Activated CD8-positive, alpha-beta memory T cell treated with anti-CD3 and anti-CD28 coated beads, Interleukin-2, amount 50 U/mL, for 1 hour (primary cell): Measurements from ENCODE around the gene RAPGEF6.

ENCODE experiments used
- DNase-seq: peaks from one replicate; pipeline ENCODE4 v3.0.0-alpha.2; 2020; ENCODE audit errors: extremely low read depth

RAPGEF6 gene

DNA sequence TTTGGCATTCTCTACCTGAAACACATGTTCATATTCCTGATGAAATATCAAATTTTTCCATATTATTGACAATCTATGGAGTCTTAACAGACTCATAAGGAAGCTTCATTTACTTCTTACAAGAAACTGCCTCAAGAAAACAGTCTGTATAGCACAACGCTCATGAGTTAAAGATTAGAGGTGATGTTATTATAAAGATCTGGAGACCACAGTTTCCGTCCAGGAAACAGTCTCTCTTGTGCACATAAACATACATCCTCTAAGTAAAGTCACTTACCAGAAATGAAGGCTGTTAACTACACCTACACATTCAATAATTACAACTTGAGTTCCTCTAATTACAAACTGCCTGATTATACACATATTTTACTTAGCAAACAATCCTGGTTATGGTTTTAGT is 86.9 kb downstream of the RAPGEF6 start:
- DNase-seq, result no peak

DNA sequence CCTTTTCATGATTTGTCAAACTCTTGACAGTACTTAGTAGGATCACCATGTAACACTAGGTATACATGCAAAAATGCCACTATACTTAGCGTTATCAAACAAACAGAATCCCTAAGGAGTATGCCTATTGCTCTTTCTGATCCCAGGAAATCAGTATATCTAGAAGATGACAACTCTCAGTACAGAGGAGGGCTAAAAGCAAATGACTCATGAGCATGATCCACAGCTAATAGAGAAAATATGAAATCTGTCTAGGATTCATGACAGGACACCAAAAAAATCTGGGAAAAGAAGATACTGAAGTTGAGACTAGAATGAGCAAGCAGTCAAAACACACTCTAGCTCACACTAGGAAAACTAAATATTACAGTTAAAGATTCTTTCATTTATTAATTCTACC is 89.2 kb downstream of the RAPGEF6 start:
- no peak for DNase-seq

GRCh38 chr5:131542723-131543122 is 92.3 kb downstream of the RAPGEF6 start:
- no peak for DNase-seq

GRCh38 chr5:131541762-131542161 is 93.3 kb downstream of the RAPGEF6 start:
- no peak for DNase-seq

DNA sequence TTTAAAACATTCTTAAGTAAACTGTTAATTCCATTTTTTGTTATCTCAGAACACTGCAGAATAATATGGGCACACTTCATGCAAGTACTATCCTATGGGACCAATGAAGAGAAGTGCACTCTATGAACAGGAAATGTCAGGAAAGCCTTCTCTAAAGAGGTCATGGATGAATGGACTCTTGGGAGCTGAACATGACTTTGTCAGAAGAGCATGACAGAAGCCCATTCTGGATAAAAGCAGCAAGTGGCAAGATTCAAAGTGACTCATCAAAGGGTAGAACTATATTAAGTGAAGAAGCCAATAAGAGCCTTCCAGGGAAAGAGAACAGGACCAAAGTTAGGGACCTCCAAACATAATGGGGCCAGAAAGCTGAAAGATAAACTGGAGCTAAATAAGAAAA is 94.0 kb downstream of the RAPGEF6 start:
- DNase-seq, result no peak

DNA sequence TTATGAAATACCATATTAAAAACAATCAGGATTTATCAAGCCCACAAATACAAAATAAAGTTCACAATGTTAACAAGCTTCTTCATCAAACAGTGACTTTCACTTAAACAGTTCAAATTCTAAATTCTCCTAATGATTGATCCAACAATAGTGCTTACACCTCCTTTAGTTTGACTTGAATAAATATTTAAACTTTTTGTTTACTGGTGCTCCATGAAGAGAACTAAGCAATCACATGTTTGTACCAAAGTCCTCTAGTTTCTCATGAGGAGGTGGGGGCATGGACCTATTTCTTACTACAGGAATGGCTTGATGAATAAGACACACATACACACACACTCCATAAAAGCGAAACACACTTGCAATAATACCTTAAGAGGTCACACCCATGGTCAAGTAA is 95.8 kb downstream of the RAPGEF6 start:
- DNase-seq, result no peak

- DNase-seq, result no peak
Observed at GRCh38 chr5:131538177-131538593, 96.8 kb downstream of the RAPGEF6 start.

- DNase-seq, result no peak
Observed at GRCh38 chr5:131536850-131537448, 98.1 kb downstream of the RAPGEF6 start.

DNA sequence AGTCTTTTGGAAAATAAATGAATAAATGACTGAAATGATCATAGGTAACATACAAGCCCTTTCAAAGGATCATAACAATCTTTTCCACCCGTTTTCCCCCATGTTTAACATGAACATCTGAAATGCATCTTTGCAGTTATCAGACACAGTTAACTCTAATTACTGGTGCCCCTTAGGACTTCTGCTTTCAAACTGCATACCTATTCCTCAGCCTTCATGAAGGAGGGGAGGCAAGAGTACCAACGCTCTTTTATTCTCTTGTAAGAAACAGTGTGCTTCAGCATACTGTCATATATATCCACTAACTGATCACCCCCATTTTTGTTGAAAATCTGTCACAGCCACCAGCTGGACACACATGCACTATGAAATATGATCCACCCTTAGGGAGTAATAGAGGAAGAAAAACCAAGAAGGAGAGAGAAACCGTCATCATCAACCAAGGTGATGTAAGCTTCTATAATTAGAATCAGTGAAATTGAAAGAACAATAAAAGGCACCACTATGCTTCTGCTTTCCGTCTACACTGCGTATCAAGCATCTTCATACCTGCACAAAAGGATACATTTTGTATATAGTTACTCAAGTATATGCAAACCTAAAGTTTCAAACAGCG is 98.7 kb downstream of the RAPGEF6 start:
- no peak for DNase-seq

- DNase-seq, result no peak
Observed at GRCh38 chr5:131534974-131535373, 100.1 kb downstream of the RAPGEF6 start.

DNA sequence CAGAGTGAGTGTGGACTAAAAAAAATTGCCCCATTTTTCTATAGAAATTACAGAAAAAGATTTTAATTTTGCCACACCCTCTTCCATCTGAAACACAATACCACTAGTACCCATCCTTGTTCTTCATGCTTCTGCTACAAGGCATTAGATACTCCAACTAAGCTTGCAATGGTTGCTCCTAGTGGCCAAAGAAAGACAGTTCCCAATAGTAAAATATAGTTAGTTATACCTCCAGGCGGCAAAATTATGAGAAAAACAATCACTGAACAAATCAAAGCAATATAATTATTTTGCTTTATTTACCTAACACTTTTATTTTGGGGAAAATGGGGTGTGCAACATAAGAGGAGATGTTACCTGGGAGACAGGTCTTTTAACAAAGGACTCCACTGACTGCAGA is 101.2 kb downstream of the RAPGEF6 start:
- no peak for DNase-seq

DNA sequence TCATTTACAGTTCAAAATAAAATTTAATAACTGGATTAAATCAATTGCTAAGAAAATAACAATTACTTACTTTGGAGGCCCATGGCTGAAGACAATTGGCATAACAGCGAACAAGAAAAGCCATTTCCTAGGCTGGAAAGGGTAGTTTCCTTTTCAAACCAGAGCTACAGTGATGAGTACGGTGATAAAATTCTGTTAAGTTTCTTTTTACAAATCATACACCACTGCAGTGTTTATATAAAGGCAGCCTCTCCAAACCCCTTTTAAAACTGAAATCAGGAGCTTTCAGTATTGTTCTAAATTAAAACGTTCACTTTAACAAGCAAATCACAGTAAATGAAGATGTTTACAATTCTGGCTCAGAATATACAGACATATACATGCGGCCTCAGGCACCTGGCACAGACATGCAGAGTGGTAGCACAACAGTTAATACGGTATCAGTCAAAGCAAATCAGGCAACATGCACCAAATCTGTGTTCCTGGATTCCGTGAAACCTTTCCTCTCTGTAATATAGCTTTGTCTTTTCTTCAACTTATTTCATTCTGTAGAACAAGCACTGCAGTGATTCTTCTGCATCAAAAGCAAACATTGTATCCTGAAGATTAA is 102.9 kb downstream of the RAPGEF6 start:
- DNase-seq, result no peak

GRCh38 chr5:131530706-131531331 is 104.2 kb downstream of the RAPGEF6 start:
- no peak for DNase-seq

GRCh38 chr5:131528682-131529081 is 106.3 kb downstream of the RAPGEF6 start:
- no peak for DNase-seq

DNA sequence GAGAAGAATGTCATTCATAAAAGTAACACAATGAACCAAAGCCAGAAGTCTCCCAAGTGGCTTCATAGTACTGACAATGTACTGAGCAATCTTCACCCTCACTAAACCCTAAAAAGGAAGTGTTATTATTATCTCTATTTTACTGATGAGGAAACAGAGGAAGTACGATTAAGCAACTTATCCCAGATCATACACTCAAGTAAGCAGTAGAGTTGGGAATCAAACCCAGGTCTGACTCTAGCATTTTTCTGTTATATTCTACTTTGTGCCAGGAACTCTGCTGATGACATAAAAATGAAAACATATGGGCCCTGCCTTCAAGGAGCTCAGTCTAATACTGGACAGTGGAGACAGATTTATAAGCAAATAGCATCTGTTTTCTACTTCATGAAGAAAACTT is 109.2 kb downstream of the RAPGEF6 start:
- DNase-seq, result no peak

GRCh38 chr5:131524431-131524830 is 110.6 kb downstream of the RAPGEF6 start:
- no peak for DNase-seq

DNA sequence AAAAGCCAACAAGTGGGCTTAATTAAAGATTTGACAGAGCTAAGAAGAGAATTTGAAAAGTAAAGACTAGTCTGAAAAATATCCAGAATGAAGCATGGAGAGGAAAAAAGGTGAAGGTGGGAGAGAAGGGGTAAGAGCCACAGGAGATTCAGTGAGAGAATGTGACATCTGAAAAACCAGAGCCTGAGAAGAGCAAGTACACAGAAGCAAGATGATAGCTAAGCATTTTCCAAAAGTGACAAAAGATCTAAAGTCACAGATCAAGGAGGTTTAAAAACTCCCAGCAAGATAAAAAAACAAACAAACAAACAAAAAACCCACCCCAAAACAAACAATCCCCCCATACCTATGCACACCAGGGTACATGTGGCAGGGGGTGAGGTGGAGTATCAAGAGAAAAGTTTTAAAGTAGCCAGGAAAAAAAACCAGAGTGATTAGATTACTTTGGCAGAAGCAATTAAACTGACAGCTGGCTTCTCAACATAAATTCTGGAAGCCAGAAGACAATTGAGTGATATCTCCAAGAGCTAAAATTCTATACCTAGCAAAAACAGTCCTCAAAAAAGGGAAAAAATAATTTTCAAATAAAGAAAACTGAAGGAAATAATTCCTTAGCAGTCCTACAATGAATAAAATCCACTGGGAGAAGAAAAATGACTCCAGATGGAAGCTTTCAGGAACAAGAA is 111.4 kb downstream of the RAPGEF6 start:
- no peak for DNase-seq

GRCh38 chr5:131521252-131521651 is 113.8 kb downstream of the RAPGEF6 start:
- DNase-seq, result no peak

GRCh38 chr5:131515348-131515747 is 119.7 kb downstream of the RAPGEF6 start:
- DNase-seq, result no peak

DNA sequence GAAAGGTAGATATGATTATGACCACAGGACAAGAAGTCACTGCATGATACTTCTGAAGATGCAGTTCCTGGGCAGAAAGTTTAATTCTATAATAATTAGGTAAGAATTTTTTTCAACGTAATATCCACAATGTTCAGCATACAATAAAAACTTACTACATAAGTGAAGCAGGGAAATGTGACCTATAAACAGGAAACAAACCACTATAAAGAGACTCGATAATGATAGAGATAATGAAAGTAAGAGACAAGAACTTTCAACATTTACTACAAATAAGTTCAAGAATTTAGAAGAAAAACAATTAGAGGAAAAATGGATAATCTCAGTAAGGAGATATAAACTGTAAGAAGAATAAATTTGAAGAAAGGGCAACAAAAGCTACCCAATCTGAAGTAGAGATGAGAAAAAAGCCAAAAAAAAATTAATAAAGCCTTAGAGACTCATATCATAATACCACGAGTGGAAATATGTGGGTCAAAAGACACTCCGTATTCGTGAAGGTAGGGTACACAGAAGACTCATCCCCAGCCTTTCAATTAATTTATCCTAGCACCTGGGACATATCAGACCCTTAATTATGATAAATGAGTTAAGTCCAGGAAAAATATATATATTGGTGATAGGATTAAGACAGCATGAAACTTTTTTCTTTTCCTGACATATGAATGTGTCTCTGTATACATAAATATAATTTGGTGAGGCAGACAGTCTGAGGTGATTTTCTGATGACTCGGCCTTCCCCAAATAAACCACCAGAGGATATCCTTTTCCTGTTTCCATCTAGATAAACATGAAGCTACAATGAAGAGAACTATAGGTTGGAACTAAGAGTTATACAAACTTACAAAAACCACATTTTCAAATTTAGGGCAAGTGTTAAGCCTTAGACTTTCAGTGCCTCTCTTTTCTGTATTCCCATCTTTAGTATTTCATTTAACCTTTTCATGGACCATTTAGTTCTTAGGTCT is 120.4 kb downstream of the RAPGEF6 start:
- no peak for DNase-seq

DNA sequence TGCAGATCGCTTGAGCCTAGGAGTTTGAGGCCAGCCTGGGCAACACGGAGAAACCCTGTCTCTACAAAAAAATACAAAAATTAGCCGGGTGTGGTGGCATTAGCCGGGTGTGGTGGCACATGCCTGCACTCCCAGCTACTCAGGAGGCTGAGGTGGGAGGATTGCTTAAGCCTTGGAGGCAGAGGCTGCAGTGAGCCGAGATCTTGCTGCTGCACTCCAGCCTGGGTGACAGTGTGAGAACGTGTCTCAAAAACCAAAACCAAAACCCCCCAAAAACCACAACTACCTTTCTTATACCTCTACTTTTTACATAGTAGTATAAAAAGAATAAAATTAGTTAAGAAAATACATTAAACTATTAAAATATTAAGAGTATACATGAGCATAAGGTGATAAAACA is 121.2 kb downstream of the RAPGEF6 start:
- DNase-seq, result no peak
